Colon (tissue), 2 donors: ENCODE measurements around the gene KRT32.

Experiments
- FAIRE-seq: peaks from 2 replicates; lab custom pipeline; 2012; peaks lifted over from hg19 to GRCh38; lab: Jason Lieb, UNC
- donor health status: control.
- donor health status: control.

The KRT32 gene

DNA sequence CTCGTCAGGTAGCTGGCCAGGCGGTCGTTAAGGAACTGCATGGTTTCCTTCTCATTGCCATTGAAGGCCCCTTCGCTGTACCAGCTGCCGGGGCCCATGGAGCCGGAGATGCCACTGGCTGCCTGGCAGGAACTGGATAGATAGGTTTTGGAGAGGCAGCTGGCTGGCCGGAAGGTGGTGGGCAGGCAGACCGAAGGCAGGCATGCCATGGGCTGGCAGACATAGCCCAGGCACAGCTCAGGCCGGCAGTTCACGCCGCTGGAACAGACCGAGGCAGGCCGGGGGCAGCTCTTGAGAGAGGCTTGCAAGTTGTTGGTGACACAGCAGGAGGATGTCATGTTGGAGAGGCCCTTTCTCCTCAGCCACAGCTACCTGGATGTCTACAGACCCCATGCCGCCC lies at the start of gene KRT32:
Gene KRT32, minus strand, starts transcription at position 399 of the 400 bp plus-strand sequence. Its CDS starts 61 bp downstream, at position 338.
- no peak for FAIRE-seq

DNA sequence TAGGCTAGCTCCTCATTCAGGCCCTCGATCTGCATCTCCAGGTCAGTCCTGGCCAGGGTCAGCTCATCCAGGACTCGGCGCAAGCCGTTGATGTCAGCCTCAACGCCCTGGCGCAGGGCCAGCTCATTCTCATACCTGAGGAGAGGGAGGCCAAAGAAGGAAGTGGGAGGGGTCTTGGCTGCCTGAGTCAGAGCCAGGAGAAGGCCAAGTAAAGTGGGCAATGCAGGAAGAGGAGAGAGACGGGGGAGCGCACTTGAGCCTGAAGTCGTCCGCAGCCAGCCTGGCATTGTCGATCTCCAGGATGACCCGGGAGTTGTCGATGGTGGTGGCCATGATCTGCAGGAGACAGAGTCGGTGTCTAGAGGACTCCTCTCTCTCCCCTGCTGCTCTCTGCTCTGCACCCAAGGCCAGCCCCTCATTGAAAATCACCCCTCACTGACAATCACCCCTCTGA lies 49.7 kb upstream of the KRT32 start:
- FAIRE-seq = no peak

- no peak for FAIRE-seq
Observed at GRCh38 chr17:41516147-41516829, 49.1 kb upstream of the KRT32 start.

- no peak for FAIRE-seq
Observed at GRCh38 chr17:41513168-41513547, 46.0 kb upstream of the KRT32 start.

- FAIRE-seq = no peak
Observed at GRCh38 chr17:41512546-41513167, 45.5 kb upstream of the KRT32 start.

DNA sequence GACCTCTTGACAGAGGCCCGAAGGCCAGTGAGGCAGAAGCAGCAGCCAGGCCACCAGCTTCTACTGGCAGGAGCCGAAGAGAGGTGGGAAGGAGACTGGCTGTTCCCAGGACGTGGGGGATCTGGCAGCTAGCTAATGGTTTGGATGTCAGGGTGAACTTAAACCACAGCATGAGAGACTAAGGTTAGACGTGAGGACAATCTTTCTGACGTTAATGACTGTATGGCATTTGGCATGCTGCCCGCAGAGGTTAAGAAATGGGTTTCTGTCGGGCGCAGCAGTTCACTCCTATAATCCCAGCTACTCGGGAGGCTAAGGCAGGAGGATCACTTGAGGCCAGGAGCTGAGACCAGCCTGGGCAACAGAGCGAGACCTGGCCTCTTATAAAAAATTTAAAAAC lies 44.5 kb upstream of the KRT32 start:
- no peak for FAIRE-seq

GRCh38 chr17:41511116-41511515 lies 43.9 kb upstream of the KRT32 start:
- FAIRE-seq = no peak

DNA sequence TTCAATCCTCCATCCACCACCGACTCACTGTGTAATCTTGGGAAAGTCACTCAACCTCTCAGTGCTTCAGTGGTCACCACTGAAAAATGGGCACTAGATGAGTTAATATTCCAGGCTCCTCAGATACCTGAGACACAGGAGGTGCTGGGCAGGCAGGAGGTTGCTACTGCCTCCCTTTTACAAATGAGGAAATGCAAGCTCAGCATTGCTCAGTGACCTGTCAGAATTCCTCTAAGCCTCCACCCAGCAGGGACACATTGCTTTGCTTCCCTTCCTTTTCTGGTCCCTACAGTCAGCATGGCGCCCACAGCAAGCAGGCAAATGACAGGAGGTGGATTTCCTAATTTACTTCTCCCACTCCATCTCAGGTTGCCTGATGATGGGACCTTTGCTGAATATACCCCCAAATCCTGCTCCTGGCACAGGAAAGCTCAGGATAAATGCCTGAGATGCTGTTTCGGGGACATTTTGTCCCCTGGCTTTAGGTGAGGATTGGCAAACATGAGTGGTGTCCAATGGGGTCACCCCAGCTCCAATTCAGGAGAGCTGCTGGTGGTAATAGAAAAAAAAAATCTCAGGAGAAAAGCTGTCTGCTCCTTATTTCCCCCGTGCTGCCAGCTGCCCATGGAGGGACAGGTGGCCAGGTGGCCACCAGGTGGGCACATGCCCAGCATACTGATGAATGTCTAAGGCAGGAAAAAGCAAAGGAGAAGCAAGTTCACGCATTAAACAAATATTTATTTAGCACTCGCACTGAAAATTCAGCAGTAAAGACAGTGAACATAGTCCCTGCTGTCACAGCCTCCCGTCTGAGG lies 43.3 kb upstream of the KRT32 start:
- no peak for FAIRE-seq

DNA sequence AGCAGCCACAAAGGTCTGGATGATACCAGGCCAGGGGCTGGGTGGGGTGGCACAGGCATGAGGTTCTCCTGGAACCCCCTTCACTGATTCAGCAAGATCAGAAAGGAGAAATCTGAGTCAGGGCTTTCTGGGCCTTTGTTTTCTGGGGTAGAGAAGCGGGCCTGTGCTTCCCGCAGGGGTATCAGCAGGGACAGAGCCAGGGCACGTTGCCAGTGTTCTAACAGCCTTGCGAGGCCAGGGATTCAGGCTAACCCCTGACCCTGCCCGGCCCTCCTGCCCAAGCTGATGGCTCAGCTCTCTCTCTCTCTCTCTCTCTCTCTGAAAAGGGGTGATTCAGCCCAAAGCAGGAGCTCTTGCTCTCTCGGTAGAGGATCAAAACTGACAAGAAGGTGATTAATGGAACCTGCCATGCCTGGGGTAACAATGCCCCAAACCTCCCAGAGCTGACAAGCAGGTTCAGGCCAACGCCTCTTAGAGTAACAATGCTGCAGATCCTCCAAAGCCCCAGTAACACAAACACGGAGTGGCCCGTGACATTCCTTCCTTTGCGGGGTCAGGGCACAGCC lies 40.2 kb upstream of the KRT32 start:
- no peak for FAIRE-seq

GRCh38 chr17:41505809-41506767 lies 38.9 kb upstream of the KRT32 start:
- FAIRE-seq = no peak

DNA sequence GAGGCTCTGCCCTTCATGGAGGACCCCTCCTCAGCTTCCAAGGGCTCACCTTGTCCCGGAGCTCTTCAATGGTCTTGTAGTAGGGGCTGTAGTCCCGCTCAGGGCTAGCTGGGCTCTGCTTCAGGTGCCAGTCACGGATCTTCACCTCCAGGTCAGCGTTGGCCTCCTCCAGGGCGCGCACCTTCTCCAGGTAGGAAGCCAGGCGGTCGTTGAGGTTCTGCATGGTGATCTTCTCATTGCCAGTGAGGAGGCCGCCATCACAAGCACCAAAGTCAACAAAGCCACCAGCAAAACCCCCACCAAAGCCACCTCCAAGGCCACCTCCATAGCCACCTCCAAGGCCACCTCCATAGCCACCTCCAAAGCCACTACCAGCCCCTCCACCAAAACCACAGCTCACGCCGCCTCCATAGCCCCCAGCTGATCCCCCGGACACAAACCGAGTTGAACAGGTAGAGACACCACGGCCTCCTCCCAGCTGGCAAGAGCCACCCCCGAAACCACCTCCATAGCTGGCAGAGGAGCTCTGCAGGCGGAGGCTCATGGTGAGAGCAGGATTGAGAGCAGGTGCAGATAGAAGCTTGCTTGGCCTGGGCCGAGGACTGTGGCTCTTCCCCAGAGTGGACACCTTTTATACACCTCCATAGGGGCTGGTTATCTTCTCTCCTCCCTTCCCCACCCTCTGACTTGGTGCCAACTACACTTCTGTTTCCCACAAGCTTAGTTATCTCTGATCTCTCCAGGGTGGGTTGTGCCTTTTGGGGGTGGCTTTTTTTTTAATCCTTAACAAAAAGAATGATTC lies 38.0 kb upstream of the KRT32 start, which contains the start of gene KRT13:
Gene KRT13, minus strand, starts transcription at position 606 of the 802 bp plus-strand sequence. Its CDS starts 62 bp downstream, at position 544.
- FAIRE-seq = no peak

DNA sequence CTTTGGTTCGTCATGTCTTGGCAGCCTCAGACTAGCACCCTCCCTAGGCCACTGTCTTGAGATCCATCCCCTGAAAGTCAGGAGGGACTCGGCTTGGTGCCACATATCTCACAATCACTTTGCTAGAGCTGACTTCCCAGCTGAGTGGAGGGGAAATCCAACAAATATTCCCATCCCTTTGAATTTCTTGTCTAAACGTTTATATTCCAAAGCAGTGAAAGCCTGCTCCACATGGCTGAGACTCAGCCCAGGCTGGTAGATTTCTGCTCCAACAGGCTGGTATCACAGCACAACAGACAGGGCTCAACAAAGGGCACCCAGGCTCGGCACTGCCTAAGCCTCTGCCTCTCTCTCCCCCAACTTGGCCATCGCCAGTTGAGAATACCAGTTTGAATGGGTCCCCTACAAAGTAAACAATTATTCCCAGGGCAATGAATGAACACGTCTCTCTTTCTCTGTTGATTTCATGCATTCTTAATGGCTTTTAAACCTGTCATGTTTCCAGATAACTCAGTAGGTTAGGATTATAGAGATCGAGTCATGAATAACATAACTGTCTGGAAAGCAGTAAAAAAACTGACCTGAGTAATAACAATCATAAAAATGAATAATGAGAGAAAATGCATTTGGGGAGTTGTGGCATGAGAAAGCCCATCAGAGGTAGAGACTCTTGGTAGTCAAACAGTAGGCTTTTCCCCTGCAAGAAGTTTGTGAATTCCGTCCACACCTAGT lies 37.2 kb upstream of the KRT32 start:
- no peak for FAIRE-seq

GRCh38 chr17:41503202-41503601 lies 36.0 kb upstream of the KRT32 start:
- no peak for FAIRE-seq

- no peak for FAIRE-seq
Observed at GRCh38 chr17:41500131-41500911, 33.1 kb upstream of the KRT32 start.

DNA sequence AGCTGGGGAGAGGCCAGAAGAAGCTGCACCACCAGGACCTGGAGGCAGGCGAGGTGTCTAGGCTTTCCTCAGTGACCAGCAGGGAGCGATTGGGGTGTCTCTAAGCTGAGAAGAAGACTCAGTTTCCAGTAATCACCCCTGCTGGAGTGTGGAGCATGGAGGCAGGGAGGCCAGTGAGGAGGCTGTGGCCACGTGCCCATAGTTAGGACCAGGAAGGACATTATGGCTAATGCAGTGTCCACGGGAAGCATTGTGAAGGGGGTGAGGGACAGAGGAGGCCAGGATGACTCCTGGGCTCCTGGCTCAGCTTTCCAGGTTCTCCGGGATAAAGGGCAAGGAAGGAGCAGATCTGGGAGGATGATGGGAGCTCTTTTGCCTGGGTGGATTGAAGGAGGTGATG lies 32.5 kb upstream of the KRT32 start:
- FAIRE-seq = no peak

GRCh38 chr17:41498276-41498675 lies 31.1 kb upstream of the KRT32 start:
- FAIRE-seq = no peak

GRCh38 chr17:41496803-41497484 lies 29.8 kb upstream of the KRT32 start:
- FAIRE-seq = no peak

GRCh38 chr17:41494524-41494923 lies 27.3 kb upstream of the KRT32 start:
- no peak for FAIRE-seq
